Metanephros (tissue), 1 donor: ENCODE results near the gene MAP1LC3B2. TPM values are rescaled to one million over a fixed set of nuclear protein-coding genes. Genes with fewer than 3 reads are reported as not detected.

Experiments used
- total RNA-seq: library from RNA; depleted of rRNA; stranded (reverse); fragments of >200 nt; gene quantifications from one replicate; pipeline ENCODE4 v1.2.3, GENCODE V29; 2014

MAP1LC3B2 gene
- 0.29 TPM for total RNA-seq

GRCh38 chr12:116559162-116559935 lies at the start of gene MAP1LC3B2:
TSS of gene MAP1LC3B2 (plus strand) at chr12:116559381. CDS start at chr12:116575943, 16,562 bp downstream.

Other genes starting within 250 kb of the MAP1LC3B2 start
- 92.5 TPM for gene SPRING1, start 178.7 kb downstream of the MAP1LC3B2 start, total RNA-seq
- 7.4 TPM for gene RNFT2, start 178.9 kb downstream of the MAP1LC3B2 start, total RNA-seq